HFFc6 (cell line): Measurements from ENCODE around the gene EEF1AKMT3. TPM values are rescaled to one million over a fixed set of nuclear protein-coding genes. Genes with fewer than 3 reads are reported as not detected.

Experiments
- DNase-seq: peaks from one replicate; pipeline ENCODE4 v3.0.0-alpha.2; 2018
- H3K27ac Mint-ChIP-seq: 2 replicates; pipeline ENCODE4 v1.8.0; 2020; ENCODE audit warnings: mild to moderate bottlenecking, mixed read lengths
- H3K27me3 Mint-ChIP-seq: 2 replicates; pipeline ENCODE4 v1.8.0; 2021; ENCODE audit warnings: mild to moderate bottlenecking, moderate library complexity, mixed read lengths; ENCODE audit not compliant: insufficient read depth
- H3K36me3 Mint-ChIP-seq: 2 replicates; pipeline ENCODE4 v1.8.0; 2021; ENCODE audit warnings: low read depth, mixed read lengths
- H3K4me1 Mint-ChIP-seq: 2 replicates; pipeline ENCODE4 v1.8.0; 2020; ENCODE audit warnings: low read depth, mixed read lengths
- H3K4me3 Mint-ChIP-seq: 2 replicates; pipeline ENCODE4 v1.8.0; 2020; ENCODE audit warnings: mild to moderate bottlenecking, moderate library complexity, mixed read lengths
- H3K9me3 Mint-ChIP-seq: 2 replicates; pipeline ENCODE4 v1.8.0; 2020; ENCODE audit warnings: mild to moderate bottlenecking, mixed read lengths
- total RNA-seq, 6 experiments: library from RNA; stranded (reverse); fragmentation: NEBNext Ultra II Directional; extraction: Animal tissue kit (Norgen Biotek cat#: 25700); gene quantifications; 2 replicates in 1 of 6; 3 replicates in 5 of 6; pipeline ENCODE4 v1.2.3, GENCODE V29; 2021
- TF ChIP-seq, protein P1 (sequence below): fragments of 200-600 bp; sonication (generic); IDR thresholded peaks from 2 replicates; pipeline ENCODE4 v1.5.0; 2021; ENCODE audit warnings: antibody characterized with exemption, mild to moderate bottlenecking

Gene EEF1AKMT3
- total RNA-seq, 6 experiments from 2014 or later: 6.3 to 9.0 (median 7.8) TPM

DNA sequence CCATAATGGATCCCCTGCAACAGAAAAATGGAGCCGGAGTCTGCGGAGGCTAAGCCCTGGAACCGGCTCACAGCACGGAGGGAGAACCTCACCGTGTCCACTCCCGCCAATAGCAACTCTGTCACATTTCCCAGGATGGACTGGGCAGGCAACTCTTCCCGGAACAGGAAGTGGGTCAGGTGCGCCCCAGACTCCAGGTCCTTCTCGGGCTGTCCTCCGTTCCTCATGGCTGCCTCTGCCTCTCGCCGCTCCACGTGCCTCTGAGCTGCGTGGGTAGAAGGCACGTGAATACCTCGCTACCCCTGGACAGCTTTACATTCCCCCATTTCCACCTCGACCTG is 7.8 kb upstream of the EEF1AKMT3 start:
- no peak for DNase-seq
- peaks cover 4% of the 10 kb centered on the region; the same call in 1 of the 2 replicates for H3K27me3 Mint-ChIP-seq
- peaks cover 8% of the 10 kb centered on the region for H3K36me3 Mint-ChIP-seq
- peak overlapping the region; percentile 80 for H3K4me3 Mint-ChIP-seq
- TF ChIP-seq, protein P1, sequence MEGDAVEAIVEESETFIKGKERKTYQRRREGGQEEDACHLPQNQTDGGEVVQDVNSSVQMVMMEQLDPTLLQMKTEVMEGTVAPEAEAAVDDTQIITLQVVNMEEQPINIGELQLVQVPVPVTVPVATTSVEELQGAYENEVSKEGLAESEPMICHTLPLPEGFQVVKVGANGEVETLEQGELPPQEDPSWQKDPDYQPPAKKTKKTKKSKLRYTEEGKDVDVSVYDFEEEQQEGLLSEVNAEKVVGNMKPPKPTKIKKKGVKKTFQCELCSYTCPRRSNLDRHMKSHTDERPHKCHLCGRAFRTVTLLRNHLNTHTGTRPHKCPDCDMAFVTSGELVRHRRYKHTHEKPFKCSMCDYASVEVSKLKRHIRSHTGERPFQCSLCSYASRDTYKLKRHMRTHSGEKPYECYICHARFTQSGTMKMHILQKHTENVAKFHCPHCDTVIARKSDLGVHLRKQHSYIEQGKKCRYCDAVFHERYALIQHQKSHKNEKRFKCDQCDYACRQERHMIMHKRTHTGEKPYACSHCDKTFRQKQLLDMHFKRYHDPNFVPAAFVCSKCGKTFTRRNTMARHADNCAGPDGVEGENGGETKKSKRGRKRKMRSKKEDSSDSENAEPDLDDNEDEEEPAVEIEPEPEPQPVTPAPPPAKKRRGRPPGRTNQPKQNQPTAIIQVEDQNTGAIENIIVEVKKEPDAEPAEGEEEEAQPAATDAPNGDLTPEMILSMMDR: no peak
- H3K9me3 Mint-ChIP-seq: no peaks in the 10 kb centered on the region
- H3K4me1 Mint-ChIP-seq: peaks cover 24% of the 10 kb centered on the region
- no peak overlapping the region for H3K27ac Mint-ChIP-seq

DNA sequence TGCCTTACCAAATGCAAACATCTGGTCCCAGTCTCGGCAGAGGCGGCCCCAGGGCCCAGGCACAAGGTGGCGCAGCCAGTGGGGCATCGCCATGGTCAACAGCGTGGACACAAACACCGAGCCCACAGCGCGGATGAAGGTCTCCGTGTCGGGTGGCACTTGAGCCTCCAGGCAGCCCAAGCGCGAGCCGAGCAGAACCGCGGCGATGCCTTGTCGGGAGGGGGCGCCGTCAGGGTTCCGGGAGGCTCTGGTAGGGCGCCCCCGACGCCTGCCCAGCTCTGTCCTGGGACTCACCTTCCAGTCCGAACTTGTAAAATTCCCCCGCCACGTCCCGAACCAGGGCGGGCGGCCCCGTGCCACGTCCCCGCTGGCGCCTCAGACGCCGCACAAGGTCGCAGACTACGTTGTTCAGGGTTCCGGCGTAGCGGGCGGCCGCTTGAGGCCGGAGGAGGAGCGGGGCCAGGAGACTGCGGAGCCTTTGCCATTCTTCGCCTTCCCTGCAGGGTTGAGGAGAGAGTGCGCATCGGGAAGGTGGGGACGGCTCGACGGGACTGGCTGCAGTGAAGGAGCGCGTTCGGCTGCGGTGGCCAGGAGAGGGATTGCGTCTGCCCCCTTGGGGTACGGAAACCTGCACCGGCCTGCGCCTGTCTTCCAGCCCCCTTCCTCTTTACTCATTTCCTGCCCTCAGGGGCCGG is 7.3 kb upstream of the EEF1AKMT3 start:
- TF ChIP-seq, protein P1: peak; percentile 74
- Mint-ChIP-seq H3K9me3 (no peaks in the 10 kb centered on the region), H3K4me1 (peaks cover 29% of the 10 kb centered on the region), H3K27ac (peak overlapping the region; percentile 57), H3K36me3 (peaks cover 13% of the 10 kb centered on the region), H3K4me3 (peak overlapping the region; percentile 80), H3K27me3 (peaks cover 4% of the 10 kb centered on the region; the same call in 1 of the 2 replicates)
- DNase-seq: peak; percentile 28

DNA sequence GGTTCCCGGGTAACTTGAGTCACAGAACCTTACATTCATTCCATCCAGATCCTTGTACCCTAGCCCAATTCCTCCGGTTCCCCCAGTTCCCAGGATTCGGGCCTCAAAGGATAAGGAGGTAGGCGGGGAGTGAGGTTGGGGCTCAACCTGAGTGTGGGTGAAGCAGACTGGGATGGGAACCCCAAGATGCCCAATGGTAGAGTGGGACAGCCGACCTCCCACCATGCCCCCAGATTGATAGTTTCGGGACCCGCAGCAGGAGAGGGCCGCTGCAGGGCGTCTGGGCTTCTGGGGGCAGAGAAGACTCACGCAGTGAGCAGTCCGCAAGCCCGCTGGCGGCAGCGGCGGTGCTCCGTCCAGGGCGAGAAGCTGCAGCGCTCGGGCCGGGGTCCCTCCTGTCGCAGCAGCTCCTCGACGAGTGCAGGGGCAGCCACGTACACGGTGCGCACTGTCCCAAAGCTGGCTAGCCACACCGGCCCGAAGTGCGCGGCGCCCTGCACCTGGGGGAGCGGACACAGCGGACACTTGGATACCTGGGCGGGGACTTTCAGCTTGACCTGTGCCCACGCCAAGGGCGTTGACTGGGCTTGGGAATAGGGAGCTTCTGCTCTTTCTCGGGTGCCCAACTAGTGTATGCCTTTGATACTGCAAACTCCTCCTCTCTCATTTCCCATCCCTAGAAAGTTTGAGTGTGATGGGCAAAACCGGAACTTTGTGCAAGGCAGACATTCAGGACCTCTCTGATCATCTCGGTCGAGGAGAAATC is 6.5 kb upstream of the EEF1AKMT3 start:
- Mint-ChIP-seq H3K27ac (peak overlapping the region; percentile 57; the same call in 1 of the 2 replicates), H3K9me3 (no peaks in the 10 kb centered on the region), H3K36me3 (peaks cover 20% of the 10 kb centered on the region), H3K4me1 (peaks cover 37% of the 10 kb centered on the region), H3K27me3 (peaks cover 4% of the 10 kb centered on the region; the same call in 1 of the 2 replicates), H3K4me3 (peak overlapping the region; percentile 80)
- TF ChIP-seq, protein P1: no peak
- DNase-seq: no peak

DNA sequence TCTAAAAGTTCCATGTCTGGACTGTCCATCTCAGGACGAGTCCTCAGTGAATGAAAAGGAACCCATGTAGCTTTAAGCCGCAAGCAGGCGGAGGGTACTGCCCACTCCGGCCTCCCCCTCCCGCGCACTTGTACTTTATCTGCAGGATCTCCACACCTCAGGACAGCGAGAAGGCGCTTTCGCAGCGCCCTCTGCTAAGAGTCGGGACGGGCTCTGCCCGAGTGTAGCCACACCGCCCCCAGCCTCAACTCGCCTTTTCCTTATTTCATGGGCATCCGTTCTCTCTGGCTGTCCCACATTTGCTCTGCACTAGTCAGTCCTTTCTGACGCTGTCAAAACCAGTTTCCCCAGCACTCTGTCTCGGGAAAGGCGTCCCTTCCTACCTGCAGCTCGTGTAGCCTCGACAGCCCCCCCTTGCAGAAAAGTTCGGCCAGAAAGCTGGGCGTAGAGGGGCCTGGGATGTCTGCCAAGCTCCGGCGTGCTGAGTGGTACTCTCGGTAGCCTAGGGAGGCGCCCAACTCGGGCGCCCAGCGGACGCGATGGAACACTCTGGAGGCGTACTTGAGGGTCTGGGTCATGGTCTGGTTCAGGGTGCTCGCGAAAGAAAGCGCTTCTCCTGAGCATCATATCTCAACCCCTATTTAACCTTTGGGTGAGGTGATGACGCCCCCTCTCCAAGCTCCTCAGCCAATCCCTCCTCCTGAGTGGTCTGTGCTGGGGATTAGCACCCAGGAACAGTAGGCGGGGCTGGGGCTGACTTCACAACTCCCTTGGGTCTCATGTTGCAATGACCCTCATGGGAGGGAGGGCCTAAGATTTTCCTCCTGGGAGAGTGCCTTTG is 5.7 kb upstream of the EEF1AKMT3 start, which contains the start of gene CYP27B1:
Gene CYP27B1, minus strand, starts transcription at position 615 of the 841 bp plus-strand sequence. Its CDS starts 37 bp downstream, at position 578.
- peaks cover 4% of the 10 kb centered on the region; the same call in 1 of the 2 replicates for H3K27me3 Mint-ChIP-seq
- DNase-seq: no peak
- no peak within 1 kb of the TSS for H3K27ac Mint-ChIP-seq
- peaks cover 20% of the 10 kb centered on the region for H3K36me3 Mint-ChIP-seq
- TF ChIP-seq, protein P1: no peak
- peaks cover 45% of the 10 kb centered on the region for H3K4me1 Mint-ChIP-seq
- H3K9me3 Mint-ChIP-seq: no peaks in the 10 kb centered on the region
- H3K4me3 Mint-ChIP-seq: peak within 1 kb of the TSS; percentile 80

DNA sequence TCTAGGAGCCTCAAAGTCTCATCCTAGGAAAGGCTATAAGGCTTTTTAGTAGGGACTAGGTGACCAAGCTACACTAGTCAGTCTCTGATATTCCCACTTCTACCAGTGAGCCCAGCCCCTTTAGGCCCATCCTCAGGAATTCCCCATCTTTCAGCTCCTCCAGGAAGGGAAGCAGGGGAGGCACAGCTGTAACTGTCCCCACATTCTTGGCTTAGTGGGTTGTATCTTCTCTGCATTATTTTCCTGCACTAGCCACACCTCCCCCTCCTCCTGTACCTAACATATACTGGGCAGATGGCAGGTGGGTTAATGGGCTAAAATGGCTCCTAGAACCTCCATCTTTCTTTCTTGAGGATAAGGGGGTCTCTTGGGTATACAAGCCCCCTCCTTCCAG is 5.1 kb upstream of the EEF1AKMT3 start:
- H3K27me3 Mint-ChIP-seq: peaks cover 4% of the 10 kb centered on the region

More for the DNA sequence above, 5.1 kb upstream of the EEF1AKMT3 start:
- TF ChIP-seq, protein P1: no peak
- DNase-seq: no peak
- H3K36me3 Mint-ChIP-seq: peaks cover 20% of the 10 kb centered on the region
- peaks cover 45% of the 10 kb centered on the region for H3K4me1 Mint-ChIP-seq
- no peak overlapping the region for H3K4me3 Mint-ChIP-seq
- H3K9me3 Mint-ChIP-seq: no peaks in the 10 kb centered on the region
- no peak overlapping the region for H3K27ac Mint-ChIP-seq
